Lower leg skin (tissue), 4 donors: Measurements from ENCODE around the gene ZBTB37. TPM values are rescaled to one million over a fixed set of nuclear protein-coding genes. Genes with fewer than 3 reads are reported as not detected.
"Not testable (repeated sequence)": the region's sequence is repeated elsewhere in the genome, so short reads cannot be mapped to it uniquely, and the experiment has no call there.

Source experiments
- DNase-seq, 2 donors: peaks; one replicate each; pipeline ENCODE4 v3.0.0-alpha.2; 2019; ENCODE audit warnings: low spot score in 2 of 2
- H3K4me3 ChIP-seq: fragments of 200-600 bp; sonication (generic); 2 replicates; pipeline ENCODE4 v1.5.1; 2017; ENCODE audit warnings: mild to moderate bottlenecking, low read depth; ENCODE audit not compliant: poor library complexity, severe bottlenecking
- POLR2A ChIP-seq, 2 donors: fragments of 450-650 bp; IDR thresholded peaks; one replicate each; pipeline ENCODE4 v1.6.1; 2016 to 2017; ENCODE audit warnings: antibody characterized with exemption in 2 of 2, mild to moderate bottlenecking in 1 of 2, moderate library complexity in 1 of 2
- WGBS, 2 donors: methylation state at CpG; one replicate each; pipeline ENCODE4 v1.1.5; 2018; 5-methylcytosine and 5-hydroxymethylcytosine counted together
- intact Hi-C: fragments of 100-400 bp; cut with DNase I; formaldehyde crosslinking; loops from one replicate; pipeline ENCODE4 v1.15.0; 2023; ENCODE audit warnings: low total_unique reads
- total RNA-seq, 4 donors: library from RNA; depleted of rRNA; stranded (reverse); fragments of >200 nt; gene quantifications; one replicate each; pipeline ENCODE4 v1.1.0, GENCODE V29; 2016
- TF ChIP-seq, protein P1 (sequence below), 3 donors: fragments of 450-650 bp; IDR thresholded peaks; one replicate each; pipeline ENCODE4 v1.5.1; 2016; ENCODE audit warnings: antibody characterized with exemption in 3 of 3, mild to moderate bottlenecking in 3 of 3, moderate library complexity in 2 of 3

Gene ZBTB37
- total RNA-seq, 4 donors from 2014 or later: 5.1 to 9.6 (median 7.3) TPM

DNA sequence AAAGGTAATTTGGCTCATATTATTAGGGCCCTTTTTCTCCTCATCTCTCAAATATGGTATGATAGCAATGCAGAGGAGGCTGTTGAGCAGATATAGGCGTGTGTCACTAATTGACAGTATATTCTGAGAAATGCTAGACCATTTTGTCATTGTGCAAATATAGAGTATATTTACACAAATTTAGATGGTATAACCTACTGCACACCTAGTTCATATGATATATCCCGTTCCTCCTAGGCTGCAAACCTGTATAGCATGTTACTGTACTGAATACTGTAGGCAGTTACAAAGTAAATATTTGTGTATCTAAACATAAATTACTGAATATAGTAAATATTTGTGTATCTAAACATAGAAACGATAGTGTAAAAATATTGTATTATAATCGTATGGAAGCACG lies 8.6 kb downstream of the ZBTB37 start:
- whole genome bisulfite sequencing, 2 donors: 91 to 92% methylated on average over 5 of the region's 5 CpGs
- intact Hi-C loops: no loop called here
- no peak overlapping the region for H3K4me3 ChIP-seq
- TF ChIP-seq, protein P1, sequence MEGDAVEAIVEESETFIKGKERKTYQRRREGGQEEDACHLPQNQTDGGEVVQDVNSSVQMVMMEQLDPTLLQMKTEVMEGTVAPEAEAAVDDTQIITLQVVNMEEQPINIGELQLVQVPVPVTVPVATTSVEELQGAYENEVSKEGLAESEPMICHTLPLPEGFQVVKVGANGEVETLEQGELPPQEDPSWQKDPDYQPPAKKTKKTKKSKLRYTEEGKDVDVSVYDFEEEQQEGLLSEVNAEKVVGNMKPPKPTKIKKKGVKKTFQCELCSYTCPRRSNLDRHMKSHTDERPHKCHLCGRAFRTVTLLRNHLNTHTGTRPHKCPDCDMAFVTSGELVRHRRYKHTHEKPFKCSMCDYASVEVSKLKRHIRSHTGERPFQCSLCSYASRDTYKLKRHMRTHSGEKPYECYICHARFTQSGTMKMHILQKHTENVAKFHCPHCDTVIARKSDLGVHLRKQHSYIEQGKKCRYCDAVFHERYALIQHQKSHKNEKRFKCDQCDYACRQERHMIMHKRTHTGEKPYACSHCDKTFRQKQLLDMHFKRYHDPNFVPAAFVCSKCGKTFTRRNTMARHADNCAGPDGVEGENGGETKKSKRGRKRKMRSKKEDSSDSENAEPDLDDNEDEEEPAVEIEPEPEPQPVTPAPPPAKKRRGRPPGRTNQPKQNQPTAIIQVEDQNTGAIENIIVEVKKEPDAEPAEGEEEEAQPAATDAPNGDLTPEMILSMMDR (IDR thresholded peaks at IDR 0.05): no peak
- TF ChIP-seq POLR2A (IDR thresholded peaks at IDR 0.05): no peak
- DNase-seq: no peak

DNA sequence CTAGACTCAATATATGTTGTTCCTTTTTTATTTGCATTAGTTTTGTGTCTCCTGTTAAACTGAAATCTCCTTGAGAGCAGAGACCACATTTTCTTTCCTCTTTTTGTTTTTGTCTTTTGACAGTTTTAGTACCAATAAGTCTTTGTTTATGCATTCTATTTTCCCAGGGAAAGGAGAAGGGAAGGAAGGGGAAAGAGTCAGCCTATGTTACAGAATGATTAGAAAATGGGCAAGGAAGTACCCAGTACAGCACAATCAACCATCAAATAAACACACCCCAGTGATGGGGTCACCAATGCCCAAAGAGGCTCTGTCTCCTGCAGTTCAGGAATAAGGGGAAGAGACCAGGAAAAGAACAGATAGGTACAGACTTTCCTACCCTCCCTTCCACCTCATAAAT lies 10.1 kb downstream of the ZBTB37 start:
- DNase-seq: no peak
- no peak overlapping the region for H3K4me3 ChIP-seq
- intact Hi-C loops: no loop called here
- no peak for TF ChIP-seq POLR2A (IDR thresholded peaks at IDR 0.05)
- TF ChIP-seq, protein P1 (IDR thresholded peaks at IDR 0.05): no peak

DNA sequence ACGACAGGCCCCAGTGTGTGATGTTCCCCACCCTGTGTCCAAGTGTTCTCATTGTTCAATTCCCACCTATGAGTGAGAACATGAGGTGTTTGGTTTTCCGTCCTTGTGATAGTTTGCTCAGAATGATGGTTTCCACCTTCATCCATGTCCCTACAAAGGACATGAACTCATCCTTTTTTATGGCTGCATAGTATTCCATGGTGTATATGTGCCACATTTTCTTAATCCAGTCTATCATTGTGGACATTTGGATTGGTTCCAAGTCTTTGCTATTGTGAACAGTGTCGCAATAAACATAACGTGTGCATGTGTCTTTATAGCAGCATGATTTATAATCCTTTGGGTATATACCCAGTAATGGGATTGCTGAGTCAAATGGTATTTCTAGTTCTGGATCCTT lies 12.9 kb downstream of the ZBTB37 start:
- DNase-seq, intact Hi-C loops, H3K4me3 ChIP-seq: not testable (repeated sequence)
- 86 to 89% methylated on average over 4 of the region's 4 CpGs for WGBS, 2 donors

DNA sequence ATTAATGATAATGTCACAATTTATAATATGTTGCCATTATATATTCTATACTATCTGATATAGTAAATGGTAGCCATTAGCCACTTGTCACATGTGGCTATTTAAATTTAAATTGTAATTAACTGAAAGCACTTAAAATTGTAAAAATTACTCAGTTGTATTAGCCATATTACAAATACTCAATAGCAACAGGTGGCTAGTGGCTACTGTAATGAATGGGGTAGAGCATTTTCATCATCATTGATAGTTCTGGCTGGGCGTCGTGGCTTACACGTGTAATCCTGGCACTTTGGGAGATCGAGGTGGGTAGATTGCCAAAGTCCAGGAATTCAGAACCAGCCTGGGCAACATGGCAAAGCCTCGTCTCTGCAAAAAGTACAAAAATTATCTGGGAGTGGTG lies 16.5 kb downstream of the ZBTB37 start:
- no peak for TF ChIP-seq POLR2A (IDR thresholded peaks at IDR 0.05)
- TF ChIP-seq, protein P1 (IDR thresholded peaks at IDR 0.05): no peak
- no peak overlapping the region for H3K4me3 ChIP-seq
- DNase-seq: no peak
- intact Hi-C loops: no loop called here
- WGBS, 2 donors: 82 to 92% methylated on average over 5 of the region's 5 CpGs

DNA sequence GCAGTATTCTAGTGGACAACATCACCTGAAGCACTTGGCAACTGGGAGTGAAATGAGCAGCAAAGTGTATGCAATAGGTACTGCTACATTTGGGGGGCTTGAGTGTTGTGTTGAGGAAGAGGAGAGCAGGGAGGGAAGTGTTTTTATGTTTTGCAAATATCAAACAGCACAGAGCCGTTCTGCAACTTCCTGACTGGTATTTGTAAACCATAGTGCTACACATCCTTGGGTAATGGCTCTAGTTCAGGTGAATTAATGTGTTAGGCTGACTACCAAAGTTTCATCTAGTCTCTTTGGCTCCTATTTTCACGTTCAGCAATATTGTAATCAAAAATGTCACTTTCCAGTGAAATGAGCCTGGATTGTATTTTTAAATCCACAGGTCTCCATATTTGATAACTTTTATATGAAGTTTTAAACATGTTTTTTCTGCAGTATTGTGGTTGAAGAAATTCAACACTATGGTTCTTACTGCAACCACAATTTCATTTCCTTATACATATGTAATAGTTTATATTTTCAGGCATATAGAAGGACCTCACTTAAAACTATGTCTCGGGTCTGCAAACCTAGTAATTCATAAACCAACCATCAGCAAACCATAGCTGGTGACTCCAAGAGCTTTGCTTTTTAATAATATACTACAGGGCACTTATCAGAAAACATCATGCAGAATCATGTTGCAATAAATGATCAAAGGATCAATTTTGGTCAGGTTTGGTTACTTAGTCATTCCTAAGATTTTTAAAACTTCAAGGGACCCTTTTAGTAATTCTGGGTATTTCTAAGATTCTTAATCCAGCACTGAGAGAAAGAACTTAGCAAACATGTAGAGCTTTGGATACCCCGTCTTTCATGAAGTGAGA lies 18.8 kb downstream of the ZBTB37 start:
- no peak for DNase-seq
- intact Hi-C loops: no loop called here
- no peak overlapping the region for H3K4me3 ChIP-seq
- no peak for TF ChIP-seq POLR2A (IDR thresholded peaks at IDR 0.05)
- TF ChIP-seq, protein P1 (IDR thresholded peaks at IDR 0.05): no peak
- 87 to 90% methylated on average over 4 of the region's 4 CpGs for WGBS, 2 donors

DNA sequence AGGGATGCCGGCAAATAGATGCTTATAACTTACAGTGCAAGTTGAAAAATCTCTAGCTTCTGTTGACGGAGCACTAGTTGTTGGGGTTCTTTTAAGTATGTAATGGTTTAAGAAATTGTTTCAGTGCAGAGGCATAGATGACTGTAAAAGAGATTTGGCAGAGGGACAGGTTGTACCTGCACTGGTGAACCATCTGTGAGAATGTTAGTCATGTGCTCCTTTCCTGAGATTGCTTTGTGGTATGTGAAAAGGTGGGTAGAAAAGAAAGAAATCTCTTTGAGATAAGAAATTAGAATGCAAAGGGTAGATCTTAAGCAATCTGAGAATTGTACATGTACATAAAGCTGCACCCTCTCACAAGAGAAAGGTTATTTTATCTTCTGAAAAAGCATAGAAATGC lies 19.4 kb downstream of the ZBTB37 start:
- intact Hi-C loops: no loop called here
- TF ChIP-seq POLR2A (IDR thresholded peaks at IDR 0.05): no peak
- TF ChIP-seq, protein P1 (IDR thresholded peaks at IDR 0.05): no peak
- DNase-seq: no peak
- WGBS, 2 donors: 95 to 100% methylated on average over 2 of the region's 2 CpGs
- H3K4me3 ChIP-seq: no peak overlapping the region
